ENCODE measurements around the gene ADAMTS10. TPM values are rescaled to one million over a fixed set of nuclear protein-coding genes. Genes with fewer than 3 reads are reported as not detected.
"Not testable (repeated sequence)": the region's sequence is repeated elsewhere in the genome, so short reads cannot be mapped to it uniquely, and the experiment has no call there.

ADAMTS10 gene
- total RNA-seq, 1 experiment from 2014 or later, result 3.4 TPM

- DNase-seq (ENCODE audit: low read depth), result no peak
Measured at GRCh38 chr19:8593931-8594330, 16.6 kb downstream of the ADAMTS10 start.

GRCh38 chr19:8592231-8593009 lies 18.1 kb downstream of the ADAMTS10 start:
- DNase-seq (ENCODE audit: low read depth), result peak; percentile 88

GRCh38 chr19:8589177-8589714 lies 21.3 kb downstream of the ADAMTS10 start:
- DNase-seq (ENCODE audit: low read depth), result no peak

- DNase-seq (ENCODE audit: low read depth), result no peak
Measured at GRCh38 chr19:8585894-8586750, 24.4 kb downstream of the ADAMTS10 start.

GRCh38 chr19:8584965-8585893 lies 25.3 kb downstream of the ADAMTS10 start:
- no peak for DNase-seq (ENCODE audit: low read depth)

- DNase-seq (ENCODE audit: low read depth), result peak; percentile 70
Measured at GRCh38 chr19:8580710-8581281, 29.7 kb downstream of the ADAMTS10 start.

GRCh38 chr19:8578642-8579265 lies 31.8 kb downstream of the ADAMTS10 start:
- DNase-seq (ENCODE audit: low read depth), result peak; percentile 64

- no peak for DNase-seq (ENCODE audit: low read depth)
Measured at GRCh38 chr19:8577741-8578140, 32.8 kb downstream of the ADAMTS10 start.

GRCh38 chr19:8577247-8577646 lies 33.3 kb downstream of the ADAMTS10 start, which contains the start of gene MYO1F:
MYO1F (minus strand) TSS chr19:8577442; CDS start chr19:8577309, 133 bp downstream.
- DNase-seq (ENCODE audit: low read depth), result no peak

- DNase-seq (ENCODE audit: low read depth), result no peak
Measured at GRCh38 chr19:8576273-8576993, 34.1 kb downstream of the ADAMTS10 start.

GRCh38 chr19:8575467-8575997 lies 35.0 kb downstream of the ADAMTS10 start:
- peak; percentile 55 for DNase-seq (ENCODE audit: low read depth)

- DNase-seq (ENCODE audit: low read depth), result not testable (repeated sequence)
Measured at GRCh38 chr19:8574619-8574922, 35.9 kb downstream of the ADAMTS10 start.

- DNase-seq (ENCODE audit: low read depth), result no peak
Measured at GRCh38 chr19:8573316-8573715, 37.2 kb downstream of the ADAMTS10 start.

- DNase-seq (ENCODE audit: low read depth), result peak; percentile 88
Measured at GRCh38 chr19:8571006-8571411, 39.5 kb downstream of the ADAMTS10 start.

GRCh38 chr19:8569066-8569771 lies 41.3 kb downstream of the ADAMTS10 start:
- peak; percentile 95 for DNase-seq (ENCODE audit: low read depth)

- DNase-seq (ENCODE audit: low read depth), result no peak
Measured at GRCh38 chr19:8567522-8568172, 42.9 kb downstream of the ADAMTS10 start.

GRCh38 chr19:8566855-8567254 lies 43.7 kb downstream of the ADAMTS10 start:
- DNase-seq (ENCODE audit: low read depth), result no peak

- DNase-seq (ENCODE audit: low read depth), result not testable (repeated sequence)
Measured at GRCh38 chr19:8564866-8565265, 45.6 kb downstream of the ADAMTS10 start.

Data from M059J (cell line).